Duodenal mucosa (tissue), 2 donors: Measurements from ENCODE around the gene AJM1.

Experiments used
- H3K27ac ChIP-seq: one replicate; pipeline ENCODE4 v1.7.0; 2013; ENCODE audit warnings: low read depth, low read length
- H3K27me3 ChIP-seq, 2 donors: one replicate each; pipeline ENCODE4 v1.7.0; 2013; ENCODE audit warnings: low read length in 2 of 2, control low read depth in 1 of 2; ENCODE audit not compliant: insufficient read depth in 2 of 2, control insufficient read depth in 1 of 2
- H3K36me3 ChIP-seq, 2 donors: one replicate each; pipeline ENCODE4 v1.7.0; 2013; ENCODE audit warnings: low read length in 2 of 2, control low read depth in 1 of 2; ENCODE audit not compliant: insufficient read depth in 2 of 2, control insufficient read depth in 1 of 2
- H3K4me1 ChIP-seq, 2 donors: one replicate each; pipeline ENCODE4 v1.7.0; 2013; ENCODE audit warnings: low read length in 2 of 2, control low read depth in 1 of 2; ENCODE audit not compliant: insufficient read depth in 2 of 2, control insufficient read depth in 1 of 2
- H3K4me3 ChIP-seq, 2 donors: one replicate each; pipeline ENCODE4 v1.7.0; 2013; ENCODE audit warnings: low read length in 2 of 2, low read depth in 1 of 2
- H3K9ac ChIP-seq, 2 donors: one replicate each; pipeline ENCODE4 v1.7.0; 2013; ENCODE audit warnings: low read length in 2 of 2, low read depth in 1 of 2
- H3K9me3 ChIP-seq, 2 donors: one replicate each; pipeline ENCODE4 v1.7.0; 2013; ENCODE audit warnings: low read length in 2 of 2, control low read depth in 1 of 2; ENCODE audit not compliant: control insufficient read depth in 1 of 2

Gene AJM1

GRCh38 chr9:136824496-136825225 is 17.6 kb upstream of the AJM1 start:
- H3K4me1 ChIP-seq: peaks cover 0 to 3% of the 10 kb centered on the region in 2 donors
- H3K9me3 ChIP-seq: no peaks in the 10 kb centered on the region
- no peak overlapping the region for H3K9ac ChIP-seq
- H3K36me3 ChIP-seq: peaks cover 9 to 50% of the 10 kb centered on the region in 2 donors
- no peak overlapping the region for H3K4me3 ChIP-seq
- H3K27ac ChIP-seq: no peak overlapping the region
- H3K27me3 ChIP-seq: no peaks in the 10 kb centered on the region

- H3K27ac ChIP-seq: no peak overlapping the region
- H3K9me3 ChIP-seq: no peaks in the 10 kb centered on the region
- H3K4me1 ChIP-seq: peaks cover 0 to 3% of the 10 kb centered on the region in 2 donors
- H3K9ac ChIP-seq: no peak overlapping the region
- no peak overlapping the region for H3K4me3 ChIP-seq
- H3K36me3 ChIP-seq: peaks cover 16 to 59% of the 10 kb centered on the region in 2 donors
- H3K27me3 ChIP-seq: no peaks in the 10 kb centered on the region
Observed at GRCh38 chr9:136825295-136826187, 16.7 kb upstream of the AJM1 start.

GRCh38 chr9:136826188-136826541 is 16.1 kb upstream of the AJM1 start:
- H3K4me1 ChIP-seq: no peaks in the 10 kb centered on the region
- no peak overlapping the region for H3K27ac ChIP-seq
- no peaks in the 10 kb centered on the region for H3K27me3 ChIP-seq
- no peak overlapping the region for H3K4me3 ChIP-seq
- no peaks in the 10 kb centered on the region for H3K9me3 ChIP-seq
- no peak overlapping the region for H3K9ac ChIP-seq
- H3K36me3 ChIP-seq: peaks cover 21 to 62% of the 10 kb centered on the region in 2 donors

- Histone ChIP-seq H3K4me3 (no peak overlapping the region), H3K36me3 (peaks cover 24 to 69% of the 10 kb centered on the region in 2 donors), H3K27ac (no peak overlapping the region), H3K9me3 (no peaks in the 10 kb centered on the region), H3K27me3 (no peaks in the 10 kb centered on the region), H3K9ac (no peak overlapping the region), H3K4me1 (no peaks in the 10 kb centered on the region)
Observed at GRCh38 chr9:136826703-136827582, 15.3 kb upstream of the AJM1 start.

- Histone ChIP-seq H3K27ac (no peak overlapping the region), H3K9me3 (no peaks in the 10 kb centered on the region), H3K4me3 (no peak overlapping the region), H3K36me3 (peaks cover 27 to 78% of the 10 kb centered on the region in 2 donors), H3K4me1 (no peaks in the 10 kb centered on the region), H3K9ac (no peak overlapping the region), H3K27me3 (no peaks in the 10 kb centered on the region)
Observed at GRCh38 chr9:136827794-136828473, 14.3 kb upstream of the AJM1 start.

- Histone ChIP-seq H3K9ac (no peak overlapping the region), H3K4me1 (no peaks in the 10 kb centered on the region), H3K27ac (no peak overlapping the region), H3K36me3 (peaks cover 24 to 73% of the 10 kb centered on the region in 2 donors), H3K4me3 (no peak overlapping the region), H3K9me3 (no peaks in the 10 kb centered on the region), H3K27me3 (no peaks in the 10 kb centered on the region)
Observed at GRCh38 chr9:136828474-136829140, 13.7 kb upstream of the AJM1 start.

GRCh38 chr9:136829412-136829811 is 12.9 kb upstream of the AJM1 start:
- Histone ChIP-seq H3K27ac (no peak overlapping the region), H3K9ac (no peak overlapping the region), H3K4me1 (no peaks in the 10 kb centered on the region), H3K27me3 (no peaks in the 10 kb centered on the region), H3K4me3 (no peak overlapping the region), H3K9me3 (no peaks in the 10 kb centered on the region), H3K36me3 (peaks cover 21 to 69% of the 10 kb centered on the region in 2 donors)

- H3K27ac ChIP-seq: no peak overlapping the region
- no peak overlapping the region for H3K9ac ChIP-seq
- no peaks in the 10 kb centered on the region for H3K9me3 ChIP-seq
- H3K27me3 ChIP-seq: no peaks in the 10 kb centered on the region
- no peaks in the 10 kb centered on the region for H3K4me1 ChIP-seq
- H3K36me3 ChIP-seq: peaks cover 21 to 62% of the 10 kb centered on the region in 2 donors
- H3K4me3 ChIP-seq: no peak overlapping the region
Observed at GRCh38 chr9:136829981-136830885, 12.0 kb upstream of the AJM1 start.
